Bronchial epithelial cell (primary cell): ENCODE results near the gene MYO1D. TPM values are rescaled to one million over a fixed set of nuclear protein-coding genes. Genes with fewer than 3 reads are reported as not detected.

Experiments
- DNase-seq: peaks from one replicate; pipeline ENCODE4 v3.0.0-alpha.2; 2010; ENCODE audit warnings: low read depth
- FAIRE-seq: peaks from 2 replicates; lab custom pipeline; 2011; peaks lifted over from hg19 to GRCh38; lab: Jason Lieb, UNC
- H3K27me3 ChIP-seq: 2 replicates; pipeline ENCODE4 v1.5.1; 2011; ENCODE audit warnings: low read length; ENCODE audit not compliant: control insufficient read depth, insufficient read depth
- H3K36me3 ChIP-seq: 2 replicates; pipeline ENCODE4 v1.5.1; 2011; ENCODE audit warnings: low read length; ENCODE audit not compliant: control insufficient read depth, insufficient read depth
- H3K4me3 ChIP-seq: 2 replicates; pipeline ENCODE4 v1.5.1; 2011; ENCODE audit warnings: mild to moderate bottlenecking, low read depth, low read length, control low read depth
- CTCF ChIP-seq: IDR thresholded peaks from 2 replicates; pipeline ENCODE4 v1.5.1; 2011; ENCODE audit warnings: mild to moderate bottlenecking, moderate library complexity, low read length, control low read depth, inconsistent platforms; ENCODE audit not compliant: insufficient read depth, severe bottlenecking
- total RNA-seq: library from RNA; depleted of rRNA; stranded (reverse); fragments of >200 nt; gene quantifications from 2 replicates; pipeline ENCODE4 v1.2.1, GENCODE V29; 2014

Gene MYO1D
- total RNA-seq, 1 donor from 2014 or later, result 35.8 TPM

DNA sequence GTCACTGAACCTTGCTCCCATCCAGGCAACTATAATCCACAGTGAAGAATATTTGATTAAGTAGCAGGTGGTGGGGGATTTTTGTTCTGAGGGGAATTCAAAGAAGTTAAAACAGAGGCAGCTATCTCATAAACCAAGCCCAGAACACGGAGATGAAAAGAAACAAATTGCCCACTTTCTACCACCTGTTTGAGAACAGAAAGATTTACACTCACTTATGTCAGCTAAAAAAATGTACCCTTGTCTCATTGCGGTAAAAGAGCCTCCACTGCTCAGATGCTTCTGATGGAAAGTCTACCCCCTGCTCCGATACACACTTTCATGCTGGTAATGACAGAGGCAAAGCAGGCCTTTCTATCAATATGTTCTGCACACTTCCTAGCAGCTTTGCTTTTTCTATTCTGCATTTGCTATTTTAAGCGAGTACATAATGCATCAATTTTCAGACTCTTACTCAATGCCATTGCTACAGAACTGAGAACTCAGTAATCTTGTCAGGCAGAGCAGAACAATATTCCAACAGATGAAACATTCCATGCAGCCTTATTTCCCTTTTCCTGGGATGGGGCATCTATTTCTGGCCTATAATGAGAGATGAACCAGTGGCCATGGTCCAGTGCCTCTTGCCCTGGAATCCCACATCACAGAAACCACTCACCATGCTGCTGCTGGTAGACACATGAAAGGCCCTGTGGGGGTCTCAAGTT, 361.1 kb downstream of the MYO1D start:
- DNase-seq, result no peak
- H3K27me3 ChIP-seq, result no peaks in the 10 kb centered on the region
- H3K36me3 ChIP-seq, result no peaks in the 10 kb centered on the region
- no peak for TF ChIP-seq CTCF
- FAIRE-seq, result no peak
- H3K4me3 ChIP-seq, result no peak overlapping the region

DNA sequence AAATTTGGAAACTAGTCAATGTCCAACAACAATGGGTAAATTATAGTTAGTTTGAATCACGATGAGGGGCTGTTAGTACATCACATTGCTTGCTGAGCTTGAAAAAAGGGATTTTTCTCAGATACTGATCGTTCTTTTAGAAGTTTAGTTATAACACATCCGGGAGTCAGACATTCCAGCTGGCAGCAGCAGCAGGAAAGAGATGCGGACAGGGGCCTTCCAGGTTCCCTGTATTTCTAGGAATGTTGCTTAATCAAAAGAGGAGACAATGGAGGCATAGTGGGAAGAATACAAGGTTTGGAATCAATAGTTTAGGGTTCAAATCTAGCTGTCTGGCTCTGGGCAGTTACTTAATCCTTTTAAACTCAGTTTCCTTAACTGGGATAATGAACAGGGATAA, 362.3 kb downstream of the MYO1D start:
- TF ChIP-seq CTCF, result no peak
- no peak overlapping the region for H3K4me3 ChIP-seq
- no peaks in the 10 kb centered on the region for H3K36me3 ChIP-seq
- H3K27me3 ChIP-seq, result no peaks in the 10 kb centered on the region
- no peak for FAIRE-seq
- DNase-seq, result no peak

DNA sequence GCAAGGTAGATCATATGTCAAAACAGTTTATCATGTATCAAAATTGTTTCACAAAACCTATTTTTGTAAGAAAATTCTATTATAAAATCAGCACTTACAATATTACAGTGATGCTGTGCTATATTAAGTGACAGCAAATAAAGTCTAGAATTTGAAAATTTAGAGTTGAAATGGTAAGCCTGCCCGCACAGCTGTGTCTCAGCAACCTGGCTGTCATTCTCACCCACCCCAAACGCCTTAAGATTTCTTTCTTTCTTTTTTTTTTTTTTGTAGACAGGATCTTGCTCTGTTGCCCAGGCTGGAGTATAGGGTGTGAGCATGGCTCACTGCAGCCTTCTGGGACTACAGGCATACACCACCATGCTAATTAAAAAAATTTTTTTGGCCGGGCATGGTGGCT, 363.3 kb downstream of the MYO1D start:
- DNase-seq (no peak), FAIRE-seq (no peak)
- no peaks in the 10 kb centered on the region for H3K27me3 ChIP-seq
- H3K36me3 ChIP-seq, result no peaks in the 10 kb centered on the region
- H3K4me3 ChIP-seq, result no peak overlapping the region
- no peak for TF ChIP-seq CTCF

DNA sequence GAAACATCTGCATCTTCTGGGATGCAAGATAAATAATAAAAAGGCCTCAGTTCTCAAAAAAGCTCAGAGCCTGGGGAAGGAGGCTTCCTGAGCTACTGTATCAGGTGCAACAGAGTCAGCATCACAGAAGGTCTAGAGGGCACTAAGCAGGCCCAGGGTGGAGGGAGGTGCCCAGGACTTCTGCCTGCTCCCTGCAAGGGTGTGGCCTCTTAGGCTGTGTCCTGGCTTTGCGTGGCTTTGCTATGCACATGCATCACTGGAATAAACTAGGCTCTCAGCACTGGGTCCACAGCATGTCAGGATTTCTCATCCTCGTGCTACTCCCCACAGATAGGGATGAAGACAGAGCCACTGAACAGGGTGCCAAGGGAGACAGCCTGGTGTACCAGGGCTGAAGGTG, 364.6 kb downstream of the MYO1D start:
- no peaks in the 10 kb centered on the region for H3K36me3 ChIP-seq
- FAIRE-seq (no peak), DNase-seq (no peak)
- no peak for TF ChIP-seq CTCF
- no peaks in the 10 kb centered on the region for H3K27me3 ChIP-seq
- H3K4me3 ChIP-seq, result no peak overlapping the region

- Histone ChIP-seq H3K27me3 (no peaks in the 10 kb centered on the region), H3K4me3 (no peak overlapping the region), H3K36me3 (no peaks in the 10 kb centered on the region)
- DNase-seq, result no peak
- no peak for FAIRE-seq
- TF ChIP-seq CTCF, result no peak
These were observed 366.5 kb downstream of the MYO1D start for GRCh38 chr17:32510466-32510865.

DNA sequence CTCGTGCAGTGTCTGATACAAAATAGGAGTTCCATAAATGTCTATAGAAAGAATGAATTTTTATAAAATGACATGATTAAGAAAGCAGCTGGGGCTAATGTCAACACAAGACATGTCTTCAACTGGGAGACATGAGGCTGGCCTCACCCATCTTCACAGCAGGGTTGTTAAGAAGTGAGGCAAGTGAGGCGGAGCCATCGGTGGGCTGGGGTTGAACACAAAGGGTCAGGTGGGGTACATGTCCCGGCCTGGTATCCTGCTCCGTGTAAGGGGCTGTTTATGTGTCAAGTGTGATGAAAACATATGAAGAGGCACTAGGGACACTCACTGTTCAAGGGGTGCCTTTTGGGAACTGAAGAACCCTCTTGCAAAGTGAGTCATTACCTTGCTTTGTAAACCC, 368.0 kb downstream of the MYO1D start:
- Histone ChIP-seq H3K27me3 (no peaks in the 10 kb centered on the region), H3K36me3 (no peaks in the 10 kb centered on the region), H3K4me3 (no peak overlapping the region)
- no peak for TF ChIP-seq CTCF
- FAIRE-seq (no peak), DNase-seq (no peak)
